Caco-2 (cell line): ENCODE results near the gene HNRNPH3. TPM values are rescaled to one million over a fixed set of nuclear protein-coding genes. Genes with fewer than 3 reads are reported as not detected.
A peak's percentile ranks its signal among the peaks of the same experiment; 100 is the strongest.

Experiments used
- BruUV-seq: library from RNA; stranded (reverse); fragments of 400-500 nt; replicated peaks from 2 replicates; lab custom pipeline; 2021; lab: Mats Ljungman, UMichigan
- CTCF ChIA-PET: fragments of 300-600 bp; sonication (Branson Sonifier 250); formaldehyde crosslinking; loops from one replicate; lab custom pipeline; 2022; ENCODE audit warnings: antibody characterized with exemption; lab: Charles Lee
- POLR2A ChIA-PET: fragments of 300-600 bp; sonication (Branson Sonifier 250); formaldehyde crosslinking; loops from one replicate; lab custom pipeline; 2022; ENCODE audit warnings: antibody characterized with exemption; lab: Charles Lee
- DNase-seq, 2 experiments: peaks; one replicate each; pipeline versions ENCODE4 v3.0.0 to v3.0.0-alpha.2; 2020 to 2022
- H3K27me3 ChIP-seq: replicated peaks from 2 replicates; pipeline ENCODE4 v1.6.0; 2011; ENCODE audit warnings: low read length; ENCODE audit not compliant: control insufficient read depth, insufficient read depth
- H3K36me3 ChIP-seq: 2 replicates; pipeline ENCODE4 v1.5.1; 2011; ENCODE audit warnings: low read length; ENCODE audit not compliant: control insufficient read depth, insufficient read depth
- H3K4me1 ChIP-seq: fragments of 250-450 bp; sonication (Bioruptor Pico); 2 replicates; pipeline ENCODE4 v1.5.1; 2020; ENCODE audit warnings: mild to moderate bottlenecking
- H3K4me3 ChIP-seq: 2 replicates; pipeline ENCODE4 v1.5.1; 2011; ENCODE audit warnings: low read depth, mild to moderate bottlenecking, control low read depth, low read length
- H3K9me3 ChIP-seq: fragments of 250-450 bp; sonication (Bioruptor Pico); 2 replicates; pipeline ENCODE4 v1.5.1; 2020; ENCODE audit warnings: mild to moderate bottlenecking, moderate library complexity
- H3K27ac Mint-ChIP-seq: one replicate; pipeline ENCODE4 v1.8.0; 2022; ENCODE audit warnings: mixed read lengths; ENCODE audit not compliant: unreplicated experiment
- H3K27me3 Mint-ChIP-seq: one replicate; pipeline ENCODE4 v1.8.0; 2022; ENCODE audit warnings: mixed read lengths; ENCODE audit not compliant: insufficient read depth, unreplicated experiment
- H3K36me3 Mint-ChIP-seq: one replicate; pipeline ENCODE4 v1.8.0; 2022; ENCODE audit warnings: mild to moderate bottlenecking, mixed read lengths; ENCODE audit not compliant: insufficient read depth, unreplicated experiment
- H3K4me1 Mint-ChIP-seq: one replicate; pipeline ENCODE4 v1.8.0; 2022; ENCODE audit warnings: low read depth, mixed read lengths; ENCODE audit not compliant: unreplicated experiment
- H3K4me3 Mint-ChIP-seq: one replicate; pipeline ENCODE4 v1.8.0; 2022; ENCODE audit warnings: mild to moderate bottlenecking, moderate library complexity, mixed read lengths; ENCODE audit not compliant: unreplicated experiment
- H3K9me3 Mint-ChIP-seq: one replicate; pipeline ENCODE4 v1.8.0; 2022; ENCODE audit warnings: mixed read lengths; ENCODE audit not compliant: unreplicated experiment
- intact Hi-C: fragments of 100-400 bp; cut with micrococcal nuclease; formaldehyde crosslinking; loops from one replicate; pipeline ENCODE4 v1.10.0; 2022; ENCODE audit not compliant: unreplicated experiment
- total RNA-seq: library from RNA; stranded (reverse); gene quantifications from 2 replicates; pipeline ENCODE4 v1.2.3, GENCODE V29; 2022
- TF ChIP-seq, protein P1 (sequence below), 2 experiments: fragments of 200-600 bp in 1 of 2; IDR thresholded peaks; 1 replicate in 1 of 2; 2 replicates in 1 of 2; pipeline versions ENCODE4 v1.5.1 to v1.8.0; 2011 to 2022; ENCODE audit warnings: antibody characterized with exemption in 1 of 2, control low read depth in 1 of 2, inconsistent platforms in 1 of 2, low read depth in 1 of 2, low read length in 1 of 2, mild to moderate bottlenecking in 1 of 2, moderate library complexity in 1 of 2; ENCODE audit not compliant: insufficient read depth in 1 of 2, severe bottlenecking in 1 of 2, unreplicated experiment in 1 of 2

HNRNPH3 gene
- total RNA-seq, 1 experiment from 2014 or later: 262 TPM

DNA sequence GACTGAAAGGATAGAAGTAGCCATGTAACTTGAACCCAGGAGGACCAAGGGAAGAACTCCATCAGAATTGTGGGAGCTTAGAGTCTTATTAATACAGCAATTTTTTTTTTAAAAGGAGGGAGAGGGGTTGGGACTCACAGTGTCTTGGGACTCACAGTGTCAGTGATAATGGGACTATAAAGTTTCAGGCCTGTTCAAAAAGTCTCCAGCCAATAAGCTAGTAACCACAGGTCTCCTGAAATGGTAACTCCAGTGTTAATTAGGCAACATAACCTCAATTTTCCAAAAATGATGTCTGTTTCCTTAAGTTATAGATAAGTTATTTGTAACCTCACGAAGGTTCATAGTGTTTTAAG is 2.4 kb upstream of the HNRNPH3 start:
- TF ChIP-seq, protein P1, sequence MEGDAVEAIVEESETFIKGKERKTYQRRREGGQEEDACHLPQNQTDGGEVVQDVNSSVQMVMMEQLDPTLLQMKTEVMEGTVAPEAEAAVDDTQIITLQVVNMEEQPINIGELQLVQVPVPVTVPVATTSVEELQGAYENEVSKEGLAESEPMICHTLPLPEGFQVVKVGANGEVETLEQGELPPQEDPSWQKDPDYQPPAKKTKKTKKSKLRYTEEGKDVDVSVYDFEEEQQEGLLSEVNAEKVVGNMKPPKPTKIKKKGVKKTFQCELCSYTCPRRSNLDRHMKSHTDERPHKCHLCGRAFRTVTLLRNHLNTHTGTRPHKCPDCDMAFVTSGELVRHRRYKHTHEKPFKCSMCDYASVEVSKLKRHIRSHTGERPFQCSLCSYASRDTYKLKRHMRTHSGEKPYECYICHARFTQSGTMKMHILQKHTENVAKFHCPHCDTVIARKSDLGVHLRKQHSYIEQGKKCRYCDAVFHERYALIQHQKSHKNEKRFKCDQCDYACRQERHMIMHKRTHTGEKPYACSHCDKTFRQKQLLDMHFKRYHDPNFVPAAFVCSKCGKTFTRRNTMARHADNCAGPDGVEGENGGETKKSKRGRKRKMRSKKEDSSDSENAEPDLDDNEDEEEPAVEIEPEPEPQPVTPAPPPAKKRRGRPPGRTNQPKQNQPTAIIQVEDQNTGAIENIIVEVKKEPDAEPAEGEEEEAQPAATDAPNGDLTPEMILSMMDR (IDR thresholded peaks at IDR 0.05; ENCODE audit: insufficient read depth in 1 of 2, low read depth in 1 of 2, low read length in 1 of 2, severe bottlenecking in 1 of 2, unreplicated experiment in 1 of 2): no peak
- Histone ChIP-seq H3K4me1 (peaks cover 5% of the 10 kb centered on the region), H3K27me3 (no peaks in the 10 kb centered on the region), H3K9me3 (no peaks in the 10 kb centered on the region), H3K4me3 (no peak overlapping the region), H3K36me3 (no peaks in the 10 kb centered on the region)
- intact Hi-C loops: no loop called here
- ChIA-PET CTCF (interaction anchor here (1.7 kb wide), 1 partner anchor 117 kb away, joined by 8 read pairs; no protein-coding TSS in a partner anchor), POLR2A (interaction anchor here (0.7 kb wide), 1 partner anchor 10 kb away, joined by 3 read pairs; no protein-coding TSS in a partner anchor)
- DNase-seq: no peak
- peaks cover 42% of the 10 kb centered on the region for H3K36me3 Mint-ChIP-seq
- no peak overlapping the region for H3K27ac Mint-ChIP-seq
- no peak overlapping the region for H3K4me3 Mint-ChIP-seq
- H3K27me3 Mint-ChIP-seq: no peaks in the 10 kb centered on the region
- H3K4me1 Mint-ChIP-seq: peaks cover 23% of the 10 kb centered on the region
- H3K9me3 Mint-ChIP-seq: no peaks in the 10 kb centered on the region
- no TSS peak for BruUV-seq

DNA sequence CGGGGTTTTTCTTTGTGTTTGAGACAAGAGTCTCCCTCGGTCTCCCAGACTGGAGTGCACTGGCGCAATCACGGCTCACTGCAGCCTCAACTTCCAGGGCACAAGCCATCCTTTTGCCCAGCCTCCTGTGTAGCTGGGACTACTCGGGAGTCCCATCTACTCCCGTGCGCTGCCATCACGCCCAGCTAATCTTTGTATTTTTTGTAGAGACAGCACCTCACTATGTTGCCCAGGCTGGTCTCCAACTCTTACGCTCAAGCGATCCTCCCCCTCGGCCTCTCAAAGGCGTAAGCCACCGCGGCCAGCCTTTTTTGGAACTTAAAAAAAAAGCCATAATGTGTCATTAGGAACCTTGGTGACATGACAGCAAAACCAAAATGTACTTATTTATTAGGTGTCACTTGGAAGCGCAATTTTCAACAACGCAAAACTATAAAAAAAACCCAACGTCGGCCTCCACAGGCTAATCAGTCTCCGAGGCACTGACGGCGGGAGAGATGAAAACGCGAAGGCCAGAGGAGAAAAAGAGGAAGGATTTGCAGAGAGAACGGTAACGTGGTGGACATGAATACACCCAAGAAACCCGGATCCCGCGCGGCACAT is 911 bp upstream of the HNRNPH3 start:
- CTCF ChIA-PET: interaction anchor here (0.5 to 2.2 kb wide), 5 partner anchors 16 to 453 kb away, joined by 3 to 8 read pairs (median 4); no protein-coding TSS in a partner anchor
- no peaks in the 10 kb centered on the region for H3K9me3 Mint-ChIP-seq
- POLR2A ChIA-PET: interaction anchor here (0.6 to 2.1 kb wide), 9 partner anchors 10 to 475 kb away, joined by 3 to 37 read pairs (median 5); partner anchors contain the start of genes ATOH7 and RUFY2
- no peaks in the 10 kb centered on the region for H3K27me3 Mint-ChIP-seq
- H3K4me1 ChIP-seq: peaks cover 14% of the 10 kb centered on the region
- H3K27me3 ChIP-seq: no peaks in the 10 kb centered on the region
- no TSS peak for BruUV-seq
- H3K4me1 Mint-ChIP-seq: peaks cover 38% of the 10 kb centered on the region
- DNase-seq: peak in 1 of 2 experiments; percentile 51
- peak overlapping the region; percentile 87 for H3K4me3 Mint-ChIP-seq
- intact Hi-C loops: loop anchor here (1.0 to 10.0 kb wide), 6 partner anchors 12 to 476 kb away; partner anchors contain the start of gene SIRT1
- peak overlapping the region; percentile 100 for H3K27ac Mint-ChIP-seq
- no peaks in the 10 kb centered on the region for H3K36me3 ChIP-seq
- TF ChIP-seq, protein P1 (IDR thresholded peaks at IDR 0.05; ENCODE audit: insufficient read depth in 1 of 2, low read depth in 1 of 2, low read length in 1 of 2, severe bottlenecking in 1 of 2, unreplicated experiment in 1 of 2): no peak
- peak overlapping the region; percentile 68 for H3K4me3 ChIP-seq
- H3K36me3 Mint-ChIP-seq: peaks cover 57% of the 10 kb centered on the region
- H3K9me3 ChIP-seq: no peaks in the 10 kb centered on the region

DNA sequence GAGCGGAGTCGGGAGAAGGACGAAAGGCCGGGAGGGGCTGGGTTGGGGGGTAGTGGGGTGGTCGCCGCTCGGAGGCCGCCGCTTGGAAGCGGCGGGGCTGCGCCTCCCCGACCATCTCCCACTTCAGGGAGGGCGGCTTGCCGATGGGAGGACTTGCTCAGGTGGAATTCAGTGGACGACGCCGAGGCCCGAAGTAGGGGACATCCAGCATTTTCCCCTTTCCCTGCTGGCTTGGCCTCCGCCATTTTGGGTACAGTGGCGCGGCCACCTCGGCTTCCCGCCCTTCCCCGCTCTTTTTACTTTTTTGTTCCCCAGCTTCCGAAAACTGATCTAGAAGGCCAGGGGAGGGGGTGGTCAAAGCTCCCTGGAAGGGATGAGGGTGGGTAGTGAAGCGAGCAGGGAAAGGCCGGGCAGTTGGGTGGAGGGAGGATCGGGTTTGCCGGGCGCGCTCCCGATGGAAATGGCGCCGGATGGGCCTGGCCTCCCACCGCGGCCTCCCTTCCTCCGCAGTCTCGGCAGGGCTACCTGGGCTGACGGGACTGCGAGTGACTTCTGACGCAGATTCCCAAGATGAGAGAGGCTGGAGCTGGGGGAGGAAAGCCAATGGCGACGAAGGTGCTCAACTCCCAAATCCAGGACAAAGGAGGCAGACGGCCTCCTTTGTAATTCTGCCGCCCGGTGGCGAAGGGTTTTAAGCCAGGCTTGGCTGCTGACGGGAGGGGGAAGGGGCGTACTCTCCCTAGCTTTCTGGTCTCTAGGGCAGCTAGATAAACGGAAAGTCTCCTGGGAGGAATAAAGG is 594 bp downstream of the HNRNPH3 start, which contains the start of gene PBLD:
TSS of gene PBLD (minus strand) at position 670 of the 799 bp plus-strand sequence. CDS start 26,084 bp downstream, outside the sequence.
- DNase-seq: peak; percentile 89 to 93
- Histone ChIP-seq H3K36me3 (no peaks in the 10 kb centered on the region), H3K9me3 (no peaks in the 10 kb centered on the region), H3K27me3 (no peaks in the 10 kb centered on the region), H3K4me3 (peak within 1 kb of the TSS; percentile 68), H3K4me1 (peaks cover 25% of the 10 kb centered on the region)
- Mint-ChIP-seq H3K4me3 (peak within 1 kb of the TSS; percentile 87), H3K9me3 (no peaks in the 10 kb centered on the region), H3K36me3 (peaks cover 72% of the 10 kb centered on the region), H3K4me1 (peaks cover 49% of the 10 kb centered on the region), H3K27ac (peak within 1 kb of the TSS; percentile 100), H3K27me3 (no peaks in the 10 kb centered on the region)
- intact Hi-C loops: loop anchor here (1.0 to 10.0 kb wide), 4 partner anchors 124 to 478 kb away; partner anchors contain the start of genes HERC4 and SIRT1
- CTCF ChIA-PET: interaction anchor here (0.6 to 2.5 kb wide), 11 partner anchors 16 to 961 kb away, joined by 3 to 35 read pairs (median 5); partner anchors contain the start of gene STOX1
- TF ChIP-seq, protein P1 (IDR thresholded peaks at IDR 0.05; ENCODE audit: insufficient read depth in 1 of 2, low read depth in 1 of 2, low read length in 1 of 2, severe bottlenecking in 1 of 2, unreplicated experiment in 1 of 2): peak in 1 of 2 experiments; percentile 74
- POLR2A ChIA-PET: interaction anchor here (0.5 to 2.1 kb wide), 29 partner anchors 9 to 638 kb away, joined by 3 to 37 read pairs (median 5); partner anchors contain the start of genes ATOH7 and RUFY2
- no TSS peak for BruUV-seq
